Peyer's patch (tissue), 4 donors: ENCODE data around the gene KCNB1.

ENCODE experiments used
- CTCF ChIP-seq, 6 experiments: fragments of 450-650 bp in 4 of 6; fragments of 200-600 bp in 2 of 6; sonication (generic) in 1 of 6; IDR thresholded peaks; one replicate each; pipeline ENCODE4 v1.5.1; 2017 to 2019; ENCODE audit warnings: antibody characterized with exemption in 6 of 6, mild to moderate bottlenecking in 3 of 6, moderate library complexity in 1 of 6
- POLR2A ChIP-seq, 2 donors: fragments of 450-650 bp; IDR thresholded peaks; one replicate each; pipeline ENCODE4 v1.5.1; 2017; ENCODE audit warnings: antibody characterized with exemption in 2 of 2, mild to moderate bottlenecking in 2 of 2, moderate library complexity in 2 of 2

- no peak for TF ChIP-seq CTCF (IDR thresholded peaks at IDR 0.05)
- TF ChIP-seq POLR2A (IDR thresholded peaks at IDR 0.05): no peak
Observed at GRCh38 chr20:49427751-49428518, 54.5 kb downstream of the KCNB1 start.
